Stimulated activated CD8-positive, alpha-beta memory T cell treated with anti-CD3 and anti-CD28 coated beads, Interleukin-2, amount 100 ng/mL, for 1 hour (primary cell): ENCODE data around the gene VWA8.

Source experiments
- DNase-seq, 2 donors: peaks; one replicate each; pipeline ENCODE4 v3.0.0-alpha.2; 2020; ENCODE audit warnings: low read depth in 2 of 2

Gene VWA8

GRCh38 chr13:41802684-41803444, 158.0 kb downstream of the VWA8 start:
- DNase-seq, result no peak

- no peak for DNase-seq
These were observed 158.7 kb downstream of the VWA8 start for GRCh38 chr13:41802043-41802683.

GRCh38 chr13:41791056-41791455, 169.9 kb downstream of the VWA8 start:
- no peak for DNase-seq

- DNase-seq, result no peak
These were observed 172.4 kb downstream of the VWA8 start for GRCh38 chr13:41788552-41788951.

GRCh38 chr13:41785402-41786172, 175.3 kb downstream of the VWA8 start:
- DNase-seq, result no peak

- DNase-seq, result no peak
These were observed 178.8 kb downstream of the VWA8 start for GRCh38 chr13:41782086-41782485.

- no peak for DNase-seq
These were observed 179.9 kb downstream of the VWA8 start for GRCh38 chr13:41780715-41781706.

GRCh38 chr13:41775251-41775650, 185.7 kb downstream of the VWA8 start:
- no peak for DNase-seq

- DNase-seq, result no peak
These were observed 186.2 kb downstream of the VWA8 start for GRCh38 chr13:41774605-41775218.

- DNase-seq, result no peak
These were observed 193.1 kb downstream of the VWA8 start for GRCh38 chr13:41767801-41768200.

- DNase-seq, result no peak
These were observed 194.5 kb downstream of the VWA8 start for GRCh38 chr13:41766439-41766838.

GRCh38 chr13:41765813-41766212, 195.1 kb downstream of the VWA8 start:
- no peak for DNase-seq

GRCh38 chr13:41765020-41765419, 195.9 kb downstream of the VWA8 start:
- DNase-seq, result no peak

- DNase-seq, result no peak
These were observed 196.4 kb downstream of the VWA8 start for GRCh38 chr13:41764558-41764957.

GRCh38 chr13:41763782-41764181, 197.1 kb downstream of the VWA8 start:
- DNase-seq, result no peak

- DNase-seq, result no peak
These were observed 198.1 kb downstream of the VWA8 start for GRCh38 chr13:41762796-41763195.

- no peak for DNase-seq
These were observed 204.6 kb downstream of the VWA8 start for GRCh38 chr13:41756198-41756880.

GRCh38 chr13:41751734-41752445, 209.0 kb downstream of the VWA8 start:
- DNase-seq, result no peak

- no peak for DNase-seq
These were observed 209.6 kb downstream of the VWA8 start for GRCh38 chr13:41751277-41751676.

GRCh38 chr13:41746259-41746658, 214.7 kb downstream of the VWA8 start:
- DNase-seq, result no peak
